Upper lobe of right lung (tissue), 1 donor: ENCODE data around the gene MYO15A. TPM values are rescaled to one million over a fixed set of nuclear protein-coding genes. Genes with fewer than 3 reads are reported as not detected.

ENCODE experiments used
- ATAC-seq: fragments of 200-7000 bp; cut with Tn5 transposase; one replicate; pipeline ENCODE4 v1.9.1; 2020; ENCODE audit warnings: mild to moderate bottlenecking, moderate library complexity
- DNase-seq: peaks from one replicate; pipeline ENCODE4 v3.0.0-alpha.2; 2020
- H3K27ac ChIP-seq: fragments of 200-600 bp; one replicate; pipeline ENCODE4 v1.8.0; 2022
- H3K27me3 ChIP-seq: fragments of 200-600 bp; one replicate; pipeline ENCODE4 v1.8.0; 2022; ENCODE audit warnings: mild to moderate bottlenecking
- H3K36me3 ChIP-seq: fragments of 200-600 bp; one replicate; pipeline ENCODE4 v1.8.0; 2022
- H3K4me1 ChIP-seq: fragments of 200-600 bp; one replicate; pipeline ENCODE4 v1.8.0; 2022
- H3K4me3 ChIP-seq: fragments of 200-600 bp; one replicate; pipeline ENCODE4 v1.8.0; 2022; ENCODE audit warnings: mild to moderate bottlenecking
- H3K9me3 ChIP-seq: fragments of 200-600 bp; one replicate; pipeline ENCODE4 v1.8.0; 2022
- CTCF ChIP-seq: fragments of 200-600 bp; IDR thresholded peaks from one replicate; pipeline ENCODE4 v1.8.0; 2022; ENCODE audit warnings: antibody characterized with exemption
- intact Hi-C: fragments of 100-400 bp; cut with DNase I; formaldehyde crosslinking; loops from one replicate; pipeline ENCODE4 v1.11.0; 2022
- total RNA-seq: library from RNA; stranded (reverse); fragmentation: NEBNext Ultra II Directional; extraction: Animal tissue kit (Norgen Biotek cat#: 25700); gene quantifications from one replicate; pipeline ENCODE4 v1.2.1, GENCODE V29; 2021
- donor health status: DM: no; HTN: yes; CAD: no; lungs with severe emphysema.

MYO15A gene
- total RNA-seq, 1 donor from 2014 or later = 2.8 TPM

GRCh38 chr17:18187821-18188761 is 79.5 kb downstream of the MYO15A start:
- Histone ChIP-seq H3K27me3 (no peaks in the 10 kb centered on the region), H3K4me3 (peak overlapping the region; percentile 90), H3K36me3 (peaks cover 21% of the 10 kb centered on the region), H3K27ac (no peak overlapping the region), H3K4me1 (peaks cover 73% of the 10 kb centered on the region), H3K9me3 (no peaks in the 10 kb centered on the region)
- ATAC-seq (no peak), DNase-seq (no peak)
- TF ChIP-seq CTCF = no peak
- intact Hi-C loops = no loop called here

GRCh38 chr17:18190628-18191235 is 82.2 kb downstream of the MYO15A start:
- ATAC-seq (no peak), DNase-seq (no peak)
- H3K27me3 ChIP-seq = no peaks in the 10 kb centered on the region
- TF ChIP-seq CTCF = no peak
- H3K9me3 ChIP-seq = no peaks in the 10 kb centered on the region
- H3K36me3 ChIP-seq = peaks cover 35% of the 10 kb centered on the region
- no peak overlapping the region for H3K4me3 ChIP-seq
- intact Hi-C loops = no loop called here
- peaks cover 66% of the 10 kb centered on the region for H3K4me1 ChIP-seq
- peak overlapping the region; percentile 42 for H3K27ac ChIP-seq

- intact Hi-C loops = no loop called here
- Histone ChIP-seq H3K4me3 (no peak overlapping the region), H3K4me1 (peaks cover 61% of the 10 kb centered on the region), H3K36me3 (peaks cover 40% of the 10 kb centered on the region), H3K9me3 (no peaks in the 10 kb centered on the region), H3K27me3 (no peaks in the 10 kb centered on the region), H3K27ac (no peak overlapping the region)
- ATAC-seq (peak; percentile 47), DNase-seq (no peak)
- TF ChIP-seq CTCF = no peak
Observed at GRCh38 chr17:18191236-18191667, 82.7 kb downstream of the MYO15A start.

GRCh38 chr17:18191967-18192366 is 83.4 kb downstream of the MYO15A start:
- Histone ChIP-seq H3K4me1 (peaks cover 54% of the 10 kb centered on the region), H3K36me3 (peaks cover 47% of the 10 kb centered on the region)
- no peak for ATAC-seq

GRCh38 chr17:18194394-18194793 is 85.8 kb downstream of the MYO15A start:
- DNase-seq (no peak), ATAC-seq (no peak)
- Histone ChIP-seq H3K4me1 (peaks cover 31% of the 10 kb centered on the region), H3K4me3 (no peak overlapping the region), H3K36me3 (peaks cover 53% of the 10 kb centered on the region), H3K27ac (no peak overlapping the region), H3K9me3 (no peaks in the 10 kb centered on the region), H3K27me3 (no peaks in the 10 kb centered on the region)
- intact Hi-C loops = no loop called here
- no peak for TF ChIP-seq CTCF

More at GRCh38 chr17:18191967-18192366, 83.4 kb downstream of the MYO15A start:
- Histone ChIP-seq H3K9me3 (no peaks in the 10 kb centered on the region), H3K4me3 (no peak overlapping the region), H3K27ac (no peak overlapping the region), H3K27me3 (no peaks in the 10 kb centered on the region)
- TF ChIP-seq CTCF = peak; percentile 22
- no peak for DNase-seq
- intact Hi-C loops = no loop called here
